IPS-11a (cell line): Measurements from ENCODE around the gene LINS1.

Experiments
- H3K4me3 ChIP-seq: one replicate; pipeline ENCODE4 v1.5.1; 2013; ENCODE audit warnings: low read depth, low read length, control low read depth

Gene LINS1

DNA sequence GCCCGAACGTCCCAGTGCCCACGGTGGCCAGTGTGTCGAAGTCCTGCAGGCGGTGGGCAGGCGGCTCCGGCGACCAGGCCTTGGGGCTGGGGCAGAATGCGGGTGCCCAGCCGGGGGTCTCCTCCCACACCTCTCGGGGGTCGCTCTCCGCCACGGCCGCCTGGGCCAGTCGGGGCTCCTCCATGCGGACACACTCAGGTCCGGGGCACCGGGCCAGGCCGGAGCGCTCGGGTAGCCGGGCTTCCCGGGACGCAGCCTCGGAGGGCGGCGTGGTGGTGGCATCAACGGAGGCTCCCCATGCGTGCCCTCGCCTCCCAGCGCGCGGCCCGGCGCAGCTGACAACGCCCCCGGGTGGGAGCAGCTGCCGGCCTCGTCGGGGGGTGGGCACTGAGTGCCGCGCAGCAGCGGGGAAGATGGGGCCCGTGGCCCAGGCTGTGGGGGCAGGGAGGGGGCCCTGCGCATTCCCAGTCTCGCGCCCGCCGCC is 43.2 kb downstream of the LINS1 start:
- H3K4me3 ChIP-seq = no peak overlapping the region

DNA sequence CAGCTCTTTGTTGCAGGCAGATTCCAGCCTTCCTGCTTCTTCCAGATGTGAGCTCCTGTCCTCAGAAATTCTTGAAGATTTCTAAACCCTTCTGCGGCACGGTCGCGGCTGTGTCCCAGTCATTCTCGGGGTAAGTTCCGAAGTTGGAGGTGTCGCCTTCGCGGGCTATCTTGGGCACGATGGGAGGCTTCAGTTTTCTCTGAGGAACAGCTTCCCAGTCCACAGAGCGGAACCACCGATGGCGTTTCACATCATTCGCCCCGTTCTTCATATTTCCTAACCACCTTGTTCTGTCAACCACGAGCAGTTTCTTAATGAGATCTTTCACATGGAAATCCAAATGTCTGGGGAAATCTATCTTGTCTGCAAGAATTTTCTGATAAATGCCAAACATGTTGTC is 48.5 kb downstream of the LINS1 start:
- H3K4me3 ChIP-seq = no peak overlapping the region

DNA sequence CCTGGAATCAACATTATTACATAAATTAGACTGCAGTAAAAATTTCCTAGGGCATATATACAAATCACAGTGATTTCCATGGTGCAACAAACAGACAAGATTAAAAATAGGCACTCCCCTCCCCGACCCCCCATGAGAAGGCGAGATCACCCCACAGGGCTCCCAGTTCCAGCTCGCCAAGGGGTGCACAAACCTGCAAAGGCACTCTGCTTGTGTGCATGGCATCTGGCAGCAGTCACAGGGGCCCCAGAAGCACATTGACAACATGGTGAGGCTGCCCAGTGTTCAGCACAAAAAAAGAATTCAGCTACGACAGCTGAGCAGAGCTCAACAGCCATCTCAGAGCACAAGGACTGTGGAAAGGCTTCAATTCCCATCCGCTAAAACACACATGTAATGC is 54.0 kb downstream of the LINS1 start:
- no peak overlapping the region for H3K4me3 ChIP-seq

DNA sequence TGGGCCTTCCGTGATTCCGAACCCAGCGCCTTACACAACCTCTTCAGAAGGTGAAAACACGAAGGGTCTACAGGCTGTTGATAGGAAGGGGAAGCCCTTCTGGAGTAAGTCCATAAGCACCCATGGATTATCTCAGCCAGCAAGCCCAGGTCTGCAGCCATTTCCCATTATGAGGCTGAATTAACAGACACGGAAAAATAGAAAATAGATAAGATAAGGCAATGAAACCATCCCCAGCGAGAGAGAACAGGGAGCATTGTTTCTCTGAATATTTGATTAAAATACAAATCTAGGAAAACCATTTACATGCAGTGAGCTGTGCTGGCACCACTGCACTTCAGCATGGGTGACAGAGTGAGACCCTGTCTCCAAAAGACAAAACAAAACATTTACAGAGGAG is 57.0 kb downstream of the LINS1 start:
- no peak overlapping the region for H3K4me3 ChIP-seq

DNA sequence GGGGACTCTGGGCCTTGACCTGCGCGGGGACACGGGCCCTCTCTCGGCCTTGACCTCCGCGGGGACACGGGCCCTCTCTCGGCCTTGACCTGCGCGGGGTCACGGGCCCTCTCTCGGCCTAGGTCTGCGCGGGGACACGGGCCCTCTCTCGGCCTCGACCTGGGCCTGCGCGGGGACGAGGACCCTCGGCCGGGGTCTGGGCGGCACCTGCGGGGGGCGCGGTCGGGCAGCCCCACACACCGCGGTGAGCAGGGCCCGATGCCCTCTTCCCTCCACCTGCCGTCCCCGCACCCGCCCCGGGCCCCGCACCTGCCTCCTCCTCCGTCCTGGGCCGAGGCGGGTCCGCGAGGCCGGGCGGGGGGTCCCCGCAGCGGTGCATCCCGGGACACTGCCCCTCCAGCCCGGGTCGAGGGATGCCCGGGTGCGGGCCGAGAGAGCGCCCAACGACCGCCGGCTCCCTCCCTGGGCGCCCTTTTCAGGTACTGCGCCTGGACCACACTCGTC is 57.6 kb downstream of the LINS1 start:
- no peak overlapping the region for H3K4me3 ChIP-seq

DNA sequence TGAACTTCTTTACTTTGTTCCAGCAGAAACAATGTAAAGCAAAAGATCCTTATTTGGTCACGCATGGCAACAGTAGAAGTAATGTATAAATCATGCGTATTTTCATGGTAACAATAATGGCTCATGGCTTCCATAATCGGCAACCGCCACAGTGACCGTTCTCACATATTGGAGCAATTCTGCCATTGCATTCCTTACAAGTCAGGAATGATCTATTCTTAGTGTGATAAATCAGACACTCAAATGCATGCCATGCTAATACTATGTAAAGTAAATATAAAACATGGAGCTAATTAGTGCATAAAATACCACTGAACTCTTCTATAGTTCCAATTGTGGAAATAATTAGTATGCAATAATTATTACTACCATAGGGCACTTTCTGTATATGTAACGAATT is 59.7 kb downstream of the LINS1 start:
- no peak overlapping the region for H3K4me3 ChIP-seq

DNA sequence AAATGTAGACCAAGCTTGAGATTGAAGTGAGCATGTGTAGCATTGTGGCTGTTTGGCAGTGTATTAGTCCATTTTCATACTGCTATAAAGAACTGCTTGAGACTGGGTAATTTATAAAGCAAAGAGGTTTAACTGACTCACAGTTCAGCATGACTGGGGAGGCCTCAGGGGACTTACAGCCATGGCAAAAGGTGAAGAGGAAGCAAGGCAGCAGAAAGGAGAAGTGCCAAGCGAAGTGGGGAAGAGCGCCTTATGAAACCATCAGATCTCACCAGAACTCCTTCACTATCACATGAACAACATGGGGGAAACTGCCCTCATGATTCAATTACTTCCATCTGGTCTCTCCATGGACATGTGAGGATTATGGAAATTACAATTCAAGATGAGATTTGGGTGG is 64.7 kb downstream of the LINS1 start:
- H3K4me3 ChIP-seq = no peak overlapping the region

DNA sequence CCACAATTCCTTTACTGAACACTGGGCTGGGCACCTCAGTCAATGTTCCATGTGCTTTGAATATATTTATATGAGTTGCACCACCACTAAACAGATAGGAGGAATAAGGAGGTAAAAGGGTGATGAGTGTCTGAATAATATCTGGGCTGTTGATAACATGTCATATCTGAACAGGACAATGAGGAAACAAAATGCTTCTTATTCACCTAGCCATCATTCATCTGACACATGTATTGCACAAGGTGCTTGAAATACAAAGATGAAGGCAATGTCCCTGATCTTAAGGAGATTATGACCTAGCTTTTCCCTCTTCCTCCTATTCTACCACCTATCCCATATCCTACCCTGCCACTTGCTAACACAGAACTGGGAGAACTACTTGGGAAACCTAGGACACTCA is 65.3 kb downstream of the LINS1 start:
- no peak overlapping the region for H3K4me3 ChIP-seq

DNA sequence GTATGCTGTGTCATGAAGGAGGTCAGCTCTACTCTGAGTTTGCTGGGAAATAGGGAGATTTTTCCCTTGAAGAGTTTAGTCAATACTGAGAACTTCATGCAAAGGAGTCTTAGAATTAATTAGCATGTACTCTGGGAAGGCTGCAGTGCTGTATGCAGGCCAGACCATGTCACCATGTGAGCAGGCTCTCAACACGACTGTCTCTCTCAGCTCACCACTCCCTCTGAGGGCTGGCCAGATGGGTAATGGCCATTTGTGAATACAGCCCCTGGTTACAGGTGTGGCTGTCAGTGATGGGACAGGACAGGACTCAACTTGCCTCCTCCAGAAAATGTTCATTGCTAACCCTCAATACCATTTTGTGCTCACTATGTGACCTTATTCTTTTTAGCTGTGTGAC is 68.1 kb downstream of the LINS1 start:
- H3K4me3 ChIP-seq = no peak overlapping the region

DNA sequence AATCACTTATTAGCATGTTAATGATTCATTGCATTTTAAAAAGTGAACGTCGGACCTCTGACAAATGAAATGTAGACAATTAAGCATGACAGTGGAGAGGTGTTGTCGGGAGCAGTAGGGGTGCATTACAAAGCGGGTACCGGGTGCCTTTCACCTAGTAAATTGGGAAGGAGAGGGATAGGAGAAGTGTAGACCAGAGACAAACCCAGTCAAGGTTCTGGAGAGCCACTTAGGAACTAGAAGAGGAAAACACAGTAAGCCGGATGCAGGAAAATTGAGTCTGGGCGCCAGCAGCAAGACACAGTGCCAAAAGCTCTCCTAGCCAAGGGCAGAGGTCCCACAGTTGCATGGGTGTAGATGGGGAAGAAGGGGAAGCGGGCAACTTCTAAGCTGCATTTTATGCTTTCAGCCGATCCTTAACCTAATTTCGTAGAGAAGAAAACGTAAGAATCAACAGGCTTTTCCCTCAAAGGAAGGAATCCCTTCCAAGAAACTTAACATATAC is 70.1 kb downstream of the LINS1 start:
- H3K4me3 ChIP-seq = no peak overlapping the region

DNA sequence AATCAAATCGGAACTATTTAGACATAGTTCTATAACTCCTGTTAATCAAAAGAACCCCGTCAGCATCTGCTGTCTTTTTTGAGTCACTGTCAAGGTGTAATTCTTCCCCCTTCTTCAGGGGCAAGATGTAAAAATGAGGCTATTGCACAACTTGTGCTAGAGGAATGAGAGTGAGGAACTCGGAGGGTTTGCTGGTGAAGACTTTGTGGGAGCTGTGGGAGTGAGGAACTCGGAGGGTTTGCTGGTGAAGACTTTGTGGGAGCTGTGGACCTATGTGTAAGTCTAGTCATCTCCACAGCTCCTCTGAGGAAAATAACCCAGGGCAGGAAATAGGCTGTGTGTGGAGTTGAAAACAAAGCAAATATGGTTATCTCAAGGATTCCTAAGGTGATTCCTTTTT is 70.8 kb downstream of the LINS1 start:
- no peak overlapping the region for H3K4me3 ChIP-seq

DNA sequence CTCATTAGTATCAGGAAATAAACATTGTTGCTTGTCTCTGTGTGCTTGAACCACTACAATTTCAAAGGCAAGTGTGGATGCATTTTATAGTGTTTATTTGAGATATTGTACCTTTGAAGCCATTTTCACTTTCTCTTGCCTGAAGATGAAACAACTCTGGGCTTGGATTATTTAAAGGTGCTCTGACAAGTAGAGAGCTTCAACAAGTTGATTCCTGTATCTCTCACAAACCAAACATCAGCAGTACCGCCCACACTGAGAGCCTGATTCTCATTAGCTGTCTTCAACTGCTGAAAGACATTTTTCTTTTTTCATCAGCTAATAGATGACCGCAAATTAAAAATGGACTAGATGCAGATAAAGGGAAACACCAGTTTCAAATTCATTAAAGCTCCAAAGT is 72.4 kb downstream of the LINS1 start:
- no peak overlapping the region for H3K4me3 ChIP-seq

DNA sequence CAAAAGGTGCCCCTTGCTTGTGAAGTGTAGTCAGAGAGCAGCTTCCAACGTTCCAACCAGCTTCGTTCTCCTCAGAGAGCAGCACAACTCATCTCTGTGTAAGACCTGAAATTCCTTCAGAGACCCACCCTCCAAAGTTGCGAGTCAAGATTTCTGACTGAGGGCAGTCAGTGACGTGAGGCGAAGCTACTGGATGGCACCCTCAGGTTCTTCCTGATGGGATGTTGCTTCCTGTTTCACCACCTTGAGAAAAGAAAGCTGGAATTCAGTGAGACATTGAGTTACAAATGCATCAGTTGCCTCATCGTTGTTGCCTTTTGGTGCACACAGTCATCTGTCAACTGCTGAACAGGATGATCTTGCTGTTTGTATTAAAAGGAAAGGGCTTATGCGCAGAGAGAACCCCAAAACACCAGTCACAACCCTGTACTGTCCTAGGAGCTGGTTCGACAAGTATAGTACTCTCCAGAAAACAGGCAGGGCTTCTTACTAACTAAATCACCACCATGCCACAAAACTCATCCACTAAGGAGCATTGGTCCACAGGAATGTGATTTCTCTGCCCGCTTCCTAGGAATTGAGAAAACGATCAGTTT is 73.1 kb downstream of the LINS1 start, which contains the start of gene CERS3:
Gene CERS3, minus strand, starts transcription at position 118 of the 596 bp plus-strand sequence. CDS start 27,101 bp downstream, outside the sequence.
- no peak within 1 kb of the TSS for H3K4me3 ChIP-seq

DNA sequence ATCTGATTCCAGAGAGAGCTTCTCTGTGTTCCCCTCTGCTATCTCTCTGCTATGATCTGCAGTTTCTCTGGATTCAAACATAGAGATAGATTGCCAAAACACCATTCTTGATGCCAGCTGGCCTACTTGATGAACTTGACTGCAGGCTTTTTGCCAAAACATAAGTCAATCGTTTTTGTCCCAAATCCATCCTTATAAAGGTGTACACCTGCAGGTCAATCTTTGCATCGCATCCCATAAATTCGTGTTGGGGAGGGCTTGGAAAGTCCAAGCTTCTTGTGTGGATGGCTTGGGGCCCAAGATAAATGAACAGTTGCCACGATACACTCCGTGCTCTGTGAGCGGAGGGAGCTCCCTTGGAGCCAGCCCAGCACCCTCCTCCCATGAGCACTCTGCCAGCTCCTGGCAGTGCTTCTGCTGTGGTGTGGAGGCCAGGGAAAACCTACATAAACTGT is 75.9 kb downstream of the LINS1 start:
- no peak overlapping the region for H3K4me3 ChIP-seq

DNA sequence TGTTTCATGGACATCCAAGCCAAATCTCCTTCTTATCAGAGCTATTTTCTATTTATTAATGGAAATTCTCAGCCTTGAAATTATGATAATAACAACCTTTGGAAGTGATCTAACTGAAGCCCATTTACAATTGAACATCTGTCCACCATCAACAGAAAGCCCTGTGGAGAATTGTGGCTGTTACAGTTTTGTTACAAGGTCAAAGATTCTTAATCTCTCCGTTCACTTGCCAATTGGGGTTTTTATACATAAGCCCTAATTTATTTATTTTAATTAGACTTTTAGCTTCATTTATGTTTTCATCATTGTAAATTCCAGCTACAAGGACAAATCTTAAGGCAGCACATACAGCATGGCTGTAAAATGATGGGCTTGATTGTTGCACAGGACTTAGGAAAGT is 76.5 kb downstream of the LINS1 start:
- H3K4me3 ChIP-seq = no peak overlapping the region

DNA sequence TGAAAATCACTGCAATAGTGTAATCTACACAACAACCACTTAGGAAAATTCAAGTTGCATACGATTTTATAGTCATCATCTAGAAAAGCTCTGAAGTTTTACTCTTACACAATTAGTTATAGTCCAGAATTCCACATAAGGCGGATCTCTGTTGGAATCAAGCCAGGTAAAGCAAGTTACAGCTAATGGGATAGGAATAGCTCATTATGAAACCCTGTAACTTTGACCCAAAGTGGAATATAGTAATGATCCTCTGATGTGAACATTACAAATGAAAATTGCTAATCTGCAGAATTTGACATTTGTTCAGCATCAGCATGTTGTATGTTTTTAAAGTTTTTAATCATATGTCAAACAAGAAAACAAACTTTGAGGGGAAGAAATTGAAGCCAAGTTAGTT is 77.7 kb downstream of the LINS1 start:
- no peak overlapping the region for H3K4me3 ChIP-seq

DNA sequence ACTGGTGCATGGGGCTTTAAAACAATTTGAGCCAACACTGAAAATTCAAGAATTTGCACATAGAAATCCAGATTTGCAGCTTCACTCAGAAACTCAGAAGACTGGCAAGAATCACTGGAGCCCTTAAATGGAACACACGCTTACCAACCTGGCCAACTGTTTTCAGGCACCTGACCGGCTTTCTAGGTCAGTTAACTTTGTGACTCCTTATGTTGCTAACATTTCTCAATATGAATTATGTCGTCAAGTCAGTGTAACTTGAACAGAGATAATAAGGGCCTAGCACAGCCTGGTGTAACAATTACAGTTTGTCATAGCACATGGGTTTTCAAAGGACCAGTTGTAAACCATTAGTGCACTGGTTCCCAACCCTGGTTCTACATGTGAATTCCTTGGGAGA is 80.1 kb downstream of the LINS1 start:
- no peak overlapping the region for H3K4me3 ChIP-seq

DNA sequence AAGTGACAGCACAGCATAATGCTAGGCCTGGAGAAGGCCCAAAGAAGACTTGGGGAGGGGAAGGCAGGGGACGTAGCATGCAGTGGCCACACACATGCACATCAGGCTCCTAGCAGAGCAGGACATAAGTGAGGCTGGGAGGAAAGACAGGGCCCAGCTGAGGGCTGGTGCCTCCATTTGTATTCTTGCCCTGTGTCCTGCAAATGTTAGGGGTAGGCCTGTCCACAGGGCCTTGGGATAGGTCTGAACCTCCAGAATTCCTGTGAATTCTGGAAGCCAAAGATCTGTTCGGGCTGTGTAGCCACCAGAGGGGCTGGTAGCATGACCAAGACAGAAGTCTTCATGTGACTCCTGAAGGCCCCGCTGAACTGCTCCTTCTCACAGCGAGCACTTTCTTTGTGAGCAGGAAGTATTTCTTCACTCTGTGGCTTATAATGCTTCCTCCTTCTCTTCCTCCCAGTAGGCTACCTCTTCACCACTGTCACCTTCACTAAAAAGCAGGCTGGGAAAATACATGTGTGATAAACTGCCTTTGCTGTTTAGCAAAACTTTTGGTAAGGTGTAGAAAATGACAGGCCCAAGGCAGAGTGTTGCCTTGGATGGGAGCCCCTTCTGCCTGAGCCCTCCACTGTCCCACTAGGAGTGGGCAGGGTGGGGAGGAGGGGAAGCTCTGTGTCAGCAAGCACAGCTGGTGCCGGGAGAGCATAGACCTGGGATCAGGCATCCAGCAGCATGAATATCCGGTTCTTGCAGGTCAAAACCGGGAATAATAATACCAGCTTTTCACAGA is 81.7 kb downstream of the LINS1 start:
- no peak overlapping the region for H3K4me3 ChIP-seq

DNA sequence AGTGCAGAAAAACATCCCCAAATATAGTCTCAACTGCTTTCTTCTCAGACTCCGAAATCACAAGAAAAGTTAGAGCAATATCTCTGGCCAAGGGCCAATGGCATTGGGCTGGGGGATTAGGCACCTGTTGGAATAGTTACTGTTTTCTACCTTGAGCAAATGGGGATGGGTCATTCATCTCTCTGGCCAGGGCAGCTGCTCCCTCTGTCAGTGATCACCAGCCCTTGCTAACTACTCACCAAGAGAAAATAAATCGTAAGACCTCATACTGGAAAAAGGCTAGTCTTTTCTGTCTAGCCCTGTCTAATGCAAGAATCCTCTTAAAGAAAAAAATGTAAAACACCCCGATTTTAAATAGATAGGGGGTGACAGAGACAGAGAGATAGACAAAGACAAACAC is 84.1 kb downstream of the LINS1 start:
- no peak overlapping the region for H3K4me3 ChIP-seq
